BE2C (cell line): Measurements from ENCODE around the gene C4A.
"Not testable (repeated sequence)": the region's sequence is repeated elsewhere in the genome, so short reads cannot be mapped to it uniquely, and the experiment has no call there.

ENCODE experiments used
- DNase-seq: peaks from one replicate; pipeline ENCODE4 v3.0.0-alpha.2; 2020
- H3K27me3 ChIP-seq: fragments of 250-450 bp; sonication (Bioruptor Pico); 2 replicates; pipeline ENCODE4 v1.5.1; 2020; ENCODE audit warnings: mild to moderate bottlenecking
- H3K36me3 ChIP-seq: fragments of 250-450 bp; sonication (Bioruptor Pico); 2 replicates; pipeline ENCODE4 v1.5.1; 2020; ENCODE audit warnings: mild to moderate bottlenecking
- H3K4me1 ChIP-seq: fragments of 250-450 bp; sonication (Bioruptor Pico); 2 replicates; pipeline ENCODE4 v1.5.1; 2020
- H3K4me3 ChIP-seq: 2 replicates; pipeline ENCODE4 v1.5.1; 2011; ENCODE audit warnings: low read depth, low read length
- H3K9me3 ChIP-seq: fragments of 250-450 bp; sonication (Bioruptor Pico); 2 replicates; pipeline ENCODE4 v1.5.1; 2020

The C4A gene

DNA sequence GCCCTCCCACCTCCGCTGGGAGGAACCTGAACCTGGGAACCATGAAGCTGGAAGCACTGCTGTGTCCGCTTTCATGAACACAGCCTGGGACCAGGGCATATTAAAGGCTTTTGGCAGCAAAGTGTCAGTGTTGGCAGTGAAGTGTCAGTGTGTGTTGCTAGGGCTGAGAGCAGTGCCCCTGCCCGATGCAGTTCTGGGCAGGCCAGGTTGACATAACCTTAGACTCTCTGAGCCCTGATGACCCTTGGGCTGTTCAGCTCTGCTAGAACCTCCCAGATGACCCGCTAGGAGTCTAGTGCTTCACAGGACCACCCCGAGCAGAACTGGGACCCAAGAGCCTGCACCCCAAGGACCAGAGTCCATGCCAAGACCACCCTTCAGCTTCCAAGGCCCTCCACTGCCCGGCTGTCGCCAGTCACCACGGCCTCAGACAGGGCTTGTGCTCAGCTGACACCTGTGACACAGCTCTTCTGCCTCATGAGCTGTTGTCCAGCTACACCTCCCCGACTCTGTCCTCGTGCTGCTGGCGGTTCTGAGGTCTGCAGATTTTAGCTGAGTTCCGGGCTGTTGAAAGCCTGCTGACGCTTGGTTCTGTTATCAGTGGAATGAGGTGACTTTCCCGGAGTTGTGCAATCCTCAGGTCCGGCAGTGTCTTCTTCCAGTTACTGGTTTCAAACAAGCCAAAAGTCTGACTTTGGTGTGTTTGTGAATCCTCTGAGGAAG, 20.9 kb downstream of the C4A start:
- H3K27me3 ChIP-seq, DNase-seq, H3K9me3 ChIP-seq, H3K4me3 ChIP-seq, H3K4me1 ChIP-seq, H3K36me3 ChIP-seq: not testable (repeated sequence)

GRCh38 chr6:32003301-32003700, 21.4 kb downstream of the C4A start:
- H3K36me3 ChIP-seq, H3K4me3 ChIP-seq: not testable (repeated sequence)

GRCh38 chr6:32004393-32004792, 22.5 kb downstream of the C4A start:
- not testable (repeated sequence) for H3K9me3 ChIP-seq, H3K4me1 ChIP-seq, H3K36me3 ChIP-seq, H3K4me3 ChIP-seq, H3K27me3 ChIP-seq, DNase-seq

More at GRCh38 chr6:32003301-32003700, 21.4 kb downstream of the C4A start:
- not testable (repeated sequence) for H3K9me3 ChIP-seq, H3K27me3 ChIP-seq, H3K4me1 ChIP-seq, DNase-seq

GRCh38 chr6:32004864-32005537, 23.1 kb downstream of the C4A start:
- not testable (repeated sequence) for H3K9me3 ChIP-seq, DNase-seq, H3K36me3 ChIP-seq, H3K27me3 ChIP-seq, H3K4me1 ChIP-seq, H3K4me3 ChIP-seq

DNA sequence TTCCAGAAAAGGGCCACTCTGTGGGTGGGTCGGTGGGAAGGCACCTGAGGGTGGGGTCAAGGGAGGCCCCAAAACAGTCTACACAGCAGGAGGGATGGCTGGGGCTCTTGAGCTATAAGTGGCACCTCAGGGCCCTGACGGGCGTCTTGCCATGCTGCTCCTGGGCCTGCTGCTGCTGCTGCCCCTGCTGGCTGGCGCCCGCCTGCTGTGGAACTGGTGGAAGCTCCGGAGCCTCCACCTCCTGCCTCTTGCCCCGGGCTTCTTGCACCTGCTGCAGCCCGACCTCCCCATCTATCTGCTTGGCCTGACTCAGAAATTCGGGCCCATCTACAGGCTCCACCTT, 23.7 kb downstream of the C4A start:
- not testable (repeated sequence) for H3K9me3 ChIP-seq, H3K27me3 ChIP-seq, H3K4me3 ChIP-seq, H3K36me3 ChIP-seq, DNase-seq, H3K4me1 ChIP-seq

- H3K9me3 ChIP-seq, H3K4me3 ChIP-seq, DNase-seq, H3K4me1 ChIP-seq, H3K27me3 ChIP-seq, H3K36me3 ChIP-seq: not testable (repeated sequence)
Observed at GRCh38 chr6:32005991-32006529, 24.2 kb downstream of the C4A start.

DNA sequence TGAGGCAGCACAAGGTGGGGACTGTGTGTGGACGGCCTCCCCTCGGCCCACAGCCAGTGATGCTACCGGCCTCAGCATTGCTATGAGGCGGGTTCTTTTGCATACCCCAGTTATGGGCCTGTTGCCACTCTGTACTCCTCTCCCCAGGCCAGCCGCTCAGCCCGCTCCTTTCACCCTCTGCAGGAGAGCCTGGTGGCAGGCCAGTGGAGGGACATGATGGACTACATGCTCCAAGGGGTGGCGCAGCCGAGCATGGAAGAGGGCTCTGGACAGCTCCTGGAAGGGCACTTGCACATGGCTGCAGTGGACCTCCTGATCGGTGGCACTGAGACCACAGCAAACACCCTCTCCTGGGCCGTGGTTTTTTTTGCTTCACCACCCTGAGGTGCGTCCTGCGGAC, 25.2 kb downstream of the C4A start:
- not testable (repeated sequence) for H3K9me3 ChIP-seq, H3K36me3 ChIP-seq, H3K4me3 ChIP-seq, H3K4me1 ChIP-seq, H3K27me3 ChIP-seq, DNase-seq

- DNase-seq, H3K9me3 ChIP-seq, H3K27me3 ChIP-seq, H3K4me3 ChIP-seq, H3K4me1 ChIP-seq, H3K36me3 ChIP-seq: not testable (repeated sequence)
Observed at GRCh38 chr6:32008037-32008436, 26.2 kb downstream of the C4A start.

DNA sequence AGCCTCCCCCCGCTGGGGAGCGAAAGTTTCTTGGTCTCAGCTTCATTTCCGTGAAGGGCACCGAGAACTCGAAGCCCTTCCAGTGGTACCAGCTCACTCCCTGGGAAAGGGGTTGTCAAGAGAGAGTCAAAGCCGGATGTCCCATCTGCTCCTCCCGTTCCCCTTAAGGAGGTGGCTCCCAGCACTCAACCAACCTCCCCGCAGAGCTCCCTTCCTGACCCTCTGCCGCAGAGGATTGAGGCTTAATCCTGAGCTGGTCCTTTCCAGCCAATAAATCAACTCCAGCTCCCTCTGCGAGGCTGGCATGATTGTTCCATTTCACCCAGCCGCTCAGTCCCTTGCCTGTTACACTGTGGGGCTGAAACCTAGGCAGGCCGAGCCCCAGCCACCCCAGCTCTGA, 26.8 kb downstream of the C4A start:
- DNase-seq, H3K27me3 ChIP-seq, H3K36me3 ChIP-seq, H3K4me3 ChIP-seq, H3K9me3 ChIP-seq, H3K4me1 ChIP-seq: not testable (repeated sequence)

GRCh38 chr6:32009537-32009936, 27.7 kb downstream of the C4A start:
- not testable (repeated sequence) for H3K9me3 ChIP-seq, H3K27me3 ChIP-seq, H3K4me1 ChIP-seq, H3K36me3 ChIP-seq, H3K4me3 ChIP-seq, DNase-seq

DNA sequence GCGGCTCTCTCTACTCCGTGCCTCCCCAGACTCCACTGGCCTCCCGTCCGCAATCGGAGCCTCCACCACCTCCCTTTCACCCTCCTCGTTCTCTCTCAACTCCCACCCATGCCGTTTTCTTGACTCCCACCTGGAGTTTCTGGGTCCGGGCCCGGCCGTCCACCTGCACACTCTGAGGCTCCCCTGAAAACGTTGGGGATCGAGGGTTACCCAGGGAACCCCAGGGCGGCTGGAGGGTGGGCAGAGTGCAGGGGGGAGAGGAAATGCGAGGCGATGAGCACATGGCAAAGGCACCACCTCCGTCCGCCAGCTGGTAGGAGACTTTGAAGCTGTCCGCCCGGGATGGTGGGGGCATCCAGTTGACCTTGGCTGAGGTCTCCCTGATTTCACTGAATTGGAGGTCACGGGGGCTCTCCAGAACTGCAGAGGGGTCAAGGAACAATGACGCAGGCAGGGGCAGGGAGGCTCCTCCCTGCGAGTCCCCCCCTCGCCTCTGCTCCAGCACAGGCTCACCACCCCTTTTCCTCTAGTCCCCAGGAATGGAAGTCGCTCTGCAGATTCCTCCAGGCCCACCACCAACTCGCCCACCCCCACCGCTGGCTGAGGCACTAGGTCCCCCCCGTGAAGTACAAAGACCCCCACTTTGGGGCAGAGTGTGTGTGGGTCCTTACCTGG, 29.1 kb downstream of the C4A start:
- H3K27me3 ChIP-seq, H3K4me1 ChIP-seq, H3K4me3 ChIP-seq, H3K36me3 ChIP-seq, H3K9me3 ChIP-seq, DNase-seq: not testable (repeated sequence)

- H3K36me3 ChIP-seq, H3K27me3 ChIP-seq, H3K4me3 ChIP-seq, H3K4me1 ChIP-seq, DNase-seq, H3K9me3 ChIP-seq: not testable (repeated sequence)
Observed at GRCh38 chr6:32012941-32013617, 31.2 kb downstream of the C4A start.

GRCh38 chr6:32013738-32014137, 31.9 kb downstream of the C4A start:
- not testable (repeated sequence) for H3K9me3 ChIP-seq, DNase-seq, H3K4me3 ChIP-seq, H3K27me3 ChIP-seq, H3K36me3 ChIP-seq, H3K4me1 ChIP-seq

DNA sequence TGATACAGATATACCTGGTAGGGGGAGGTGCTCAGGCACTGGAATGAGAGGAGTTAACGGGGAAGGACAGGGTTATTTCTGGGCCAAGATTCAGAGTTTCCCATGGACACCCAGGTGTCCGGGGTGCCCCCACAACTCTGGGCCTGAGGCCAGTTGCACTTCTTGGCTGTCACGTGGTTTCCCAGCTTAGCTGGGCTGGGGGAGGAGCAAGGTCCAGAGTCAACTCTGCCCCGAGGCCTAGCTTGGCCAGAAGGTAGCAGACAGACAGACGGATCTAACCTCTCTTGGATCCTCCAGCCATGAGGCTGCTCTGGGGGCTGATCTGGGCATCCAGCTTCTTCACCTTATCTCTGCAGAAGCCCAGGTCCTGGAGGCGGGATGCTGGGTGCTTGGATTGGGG, 32.7 kb downstream of the C4A start, which contains the start of gene C4B:
Gene C4B (plus strand): TSS at position 249 of the 400 bp plus-strand sequence. CDS start 51 bp downstream, at position 300.
- not testable (repeated sequence) for DNase-seq, H3K9me3 ChIP-seq, H3K36me3 ChIP-seq, H3K27me3 ChIP-seq, H3K4me3 ChIP-seq, H3K4me1 ChIP-seq

- H3K4me1 ChIP-seq, H3K36me3 ChIP-seq, H3K4me3 ChIP-seq, H3K9me3 ChIP-seq, H3K27me3 ChIP-seq, DNase-seq: not testable (repeated sequence)
Observed at GRCh38 chr6:32022100-32022499, 40.2 kb downstream of the C4A start.

DNA sequence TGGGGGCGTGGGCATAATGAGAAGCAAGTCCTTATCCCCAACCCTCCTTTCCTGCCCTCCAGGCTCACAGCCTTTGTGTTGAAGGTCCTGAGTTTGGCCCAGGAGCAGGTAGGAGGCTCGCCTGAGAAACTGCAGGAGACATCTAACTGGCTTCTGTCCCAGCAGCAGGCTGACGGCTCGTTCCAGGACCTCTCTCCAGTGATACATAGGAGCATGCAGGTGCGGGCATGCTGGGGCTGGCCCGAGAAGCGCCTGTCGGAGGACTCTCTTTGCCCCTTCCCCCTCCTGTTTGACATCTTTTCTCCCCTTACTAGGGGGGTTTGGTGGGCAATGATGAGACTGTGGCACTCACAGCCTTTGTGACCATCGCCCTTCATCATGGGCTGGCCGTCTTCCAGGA, 46.8 kb downstream of the C4A start:
- not testable (repeated sequence) for H3K27me3 ChIP-seq, H3K4me3 ChIP-seq, H3K36me3 ChIP-seq, DNase-seq, H3K9me3 ChIP-seq, H3K4me1 ChIP-seq
